MCF 10A (cell line): Measurements from ENCODE around the gene PLP1. TPM values are rescaled to one million over a fixed set of nuclear protein-coding genes. Genes with fewer than 3 reads are reported as not detected.
"Not testable (repeated sequence)": the region's sequence is repeated elsewhere in the genome, so short reads cannot be mapped to it uniquely, and the experiment has no call there.

Source experiments
- BruUV-seq: library from RNA; stranded (reverse); fragments of 400-500 nt; replicated peaks from 2 replicates; lab custom pipeline; 2021; lab: Mats Ljungman, UMichigan
- CTCF ChIA-PET: fragments of 300-600 bp; sonication (Branson Sonifier 250); formaldehyde crosslinking; extraction: SDS; loops from one replicate; lab custom pipeline; 2021; ENCODE audit warnings: antibody characterized with exemption, inconsistent platforms; lab: Yijun Ruan, JAX
- POLR2A ChIA-PET: fragments of 300-600, 350-650 bp; sonication (Branson Sonifier 250); formaldehyde crosslinking; extraction: SDS; loops from one replicate; lab custom pipeline; 2020; ENCODE audit warnings: antibody characterized with exemption, inconsistent platforms; lab: Yijun Ruan, JAX
- DNase-seq: peaks from one replicate; pipeline ENCODE4 v3.0.0-alpha.2; 2018; ENCODE audit not compliant: unreplicated experiment
- H3K27ac Mint-ChIP-seq: one replicate; pipeline ENCODE4 v1.8.0; 2022; ENCODE audit warnings: mild to moderate bottlenecking, low read depth, mixed read lengths; ENCODE audit not compliant: unreplicated experiment
- H3K27me3 Mint-ChIP-seq: one replicate; pipeline ENCODE4 v1.8.0; 2022; ENCODE audit warnings: mixed read lengths; ENCODE audit not compliant: insufficient read depth, unreplicated experiment
- H3K36me3 Mint-ChIP-seq: one replicate; pipeline ENCODE4 v1.8.0; 2022; ENCODE audit warnings: mild to moderate bottlenecking, moderate library complexity, mixed read lengths; ENCODE audit not compliant: insufficient read depth, unreplicated experiment
- H3K4me1 Mint-ChIP-seq: one replicate; pipeline ENCODE4 v1.8.0; 2022; ENCODE audit warnings: mixed read lengths; ENCODE audit not compliant: insufficient read depth, unreplicated experiment
- H3K4me3 Mint-ChIP-seq: one replicate; pipeline ENCODE4 v1.8.0; 2022; ENCODE audit warnings: mild to moderate bottlenecking, moderate library complexity, mixed read lengths; ENCODE audit not compliant: unreplicated experiment
- H3K9me3 Mint-ChIP-seq: one replicate; pipeline ENCODE4 v1.8.0; 2022; ENCODE audit warnings: mixed read lengths; ENCODE audit not compliant: unreplicated experiment
- intact Hi-C: fragments of 100-400 bp; cut with micrococcal nuclease; formaldehyde crosslinking; loops from 2 replicates; pipeline ENCODE4 v1.14.1; 2022
- total RNA-seq: library from RNA; stranded (reverse); gene quantifications from 2 replicates; pipeline ENCODE4 v1.2.3, GENCODE V29; 2022
- TF ChIP-seq, protein P1 (sequence below): fragments of 200-600 bp; IDR thresholded peaks from one replicate; pipeline ENCODE4 v1.8.0; 2022; ENCODE audit warnings: antibody characterized with exemption, mild to moderate bottlenecking; ENCODE audit not compliant: unreplicated experiment

Gene PLP1
- total RNA-seq, 1 experiment from 2014 or later: not detected

- intact Hi-C loops: no loop called here
- no TSS peak for BruUV-seq
- no peaks in the 10 kb centered on the region for H3K4me1 Mint-ChIP-seq
- TF ChIP-seq, protein P1, sequence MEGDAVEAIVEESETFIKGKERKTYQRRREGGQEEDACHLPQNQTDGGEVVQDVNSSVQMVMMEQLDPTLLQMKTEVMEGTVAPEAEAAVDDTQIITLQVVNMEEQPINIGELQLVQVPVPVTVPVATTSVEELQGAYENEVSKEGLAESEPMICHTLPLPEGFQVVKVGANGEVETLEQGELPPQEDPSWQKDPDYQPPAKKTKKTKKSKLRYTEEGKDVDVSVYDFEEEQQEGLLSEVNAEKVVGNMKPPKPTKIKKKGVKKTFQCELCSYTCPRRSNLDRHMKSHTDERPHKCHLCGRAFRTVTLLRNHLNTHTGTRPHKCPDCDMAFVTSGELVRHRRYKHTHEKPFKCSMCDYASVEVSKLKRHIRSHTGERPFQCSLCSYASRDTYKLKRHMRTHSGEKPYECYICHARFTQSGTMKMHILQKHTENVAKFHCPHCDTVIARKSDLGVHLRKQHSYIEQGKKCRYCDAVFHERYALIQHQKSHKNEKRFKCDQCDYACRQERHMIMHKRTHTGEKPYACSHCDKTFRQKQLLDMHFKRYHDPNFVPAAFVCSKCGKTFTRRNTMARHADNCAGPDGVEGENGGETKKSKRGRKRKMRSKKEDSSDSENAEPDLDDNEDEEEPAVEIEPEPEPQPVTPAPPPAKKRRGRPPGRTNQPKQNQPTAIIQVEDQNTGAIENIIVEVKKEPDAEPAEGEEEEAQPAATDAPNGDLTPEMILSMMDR: no peak
- no peak overlapping the region for H3K27ac Mint-ChIP-seq
- CTCF ChIA-PET: interaction anchor here (0.6 kb wide), 1 partner anchor 36 kb away, joined by 3 read pairs; no protein-coding TSS in a partner anchor
- POLR2A ChIA-PET: no interaction called here
- no peak for DNase-seq
- H3K27me3 Mint-ChIP-seq: peaks cover 69% of the 10 kb centered on the region
- no peaks in the 10 kb centered on the region for H3K36me3 Mint-ChIP-seq
- H3K4me3 Mint-ChIP-seq: no peak overlapping the region
- peaks cover 7% of the 10 kb centered on the region for H3K9me3 Mint-ChIP-seq
Observed at GRCh38 chrX:103754401-103754800, 22.2 kb upstream of the PLP1 start.

DNA sequence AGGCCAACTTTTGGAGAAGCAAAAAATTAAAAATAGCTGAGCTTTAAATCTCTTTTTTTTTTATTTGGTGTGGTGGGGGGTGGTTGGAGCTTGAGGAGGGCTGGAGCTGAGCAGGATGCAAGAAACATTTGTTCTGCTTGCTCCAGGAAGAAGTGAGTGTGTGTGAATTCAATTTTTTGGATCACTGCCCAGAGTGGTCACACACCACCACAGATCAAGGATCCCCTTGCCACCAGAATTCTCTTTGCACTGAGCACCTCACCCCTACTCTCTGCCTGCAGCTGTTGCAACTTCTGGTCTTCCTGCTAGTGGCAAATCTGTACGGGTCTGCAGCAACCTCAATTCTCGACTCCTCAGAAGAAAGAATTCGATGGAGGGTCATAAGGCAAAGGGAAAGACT lies 19.9 kb upstream of the PLP1 start:
- no TSS peak for BruUV-seq
- H3K36me3 Mint-ChIP-seq: no peaks in the 10 kb centered on the region
- POLR2A ChIA-PET: no interaction called here
- TF ChIP-seq, protein P1: no peak
- DNase-seq: no peak
- no peaks in the 10 kb centered on the region for H3K4me1 Mint-ChIP-seq
- no peak overlapping the region for H3K4me3 Mint-ChIP-seq
- peaks cover 67% of the 10 kb centered on the region for H3K27me3 Mint-ChIP-seq
- H3K9me3 Mint-ChIP-seq: peaks cover 7% of the 10 kb centered on the region
- H3K27ac Mint-ChIP-seq: no peak overlapping the region
- CTCF ChIA-PET: interaction anchor here (0.6 kb wide), 1 partner anchor 67 kb away, joined by 3 read pairs; no protein-coding TSS in a partner anchor
- intact Hi-C loops: no loop called here

DNA sequence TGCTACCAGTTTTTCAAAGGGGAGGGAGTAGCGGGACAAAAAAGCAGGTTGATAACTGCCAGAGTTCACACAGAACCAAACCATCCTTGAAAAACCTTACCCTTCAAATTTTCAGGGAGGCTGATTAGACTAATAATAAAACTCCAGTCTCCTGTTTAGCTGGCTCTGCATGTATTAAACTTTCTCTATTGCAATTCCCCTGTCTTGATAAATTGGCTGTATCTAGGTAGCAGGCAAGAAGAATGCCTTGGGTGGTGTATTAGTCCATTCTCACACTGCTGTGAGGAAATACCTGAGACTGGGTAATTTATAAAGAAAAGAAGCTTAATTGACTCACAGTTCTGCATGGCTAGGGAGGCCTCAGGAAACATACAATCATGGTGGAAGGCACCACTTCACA lies 18.1 kb upstream of the PLP1 start:
- no peak overlapping the region for H3K27ac Mint-ChIP-seq
- peaks cover 72% of the 10 kb centered on the region for H3K27me3 Mint-ChIP-seq
- ChIA-PET CTCF (interaction anchor here (1.0 kb wide), 1 partner anchor 12 kb away, joined by 4 read pairs; no protein-coding TSS in a partner anchor), POLR2A (interaction anchor here (0.7 kb wide), 1 partner anchor 269 kb away, joined by 3 read pairs; no protein-coding TSS in a partner anchor)
- no TSS peak for BruUV-seq
- peaks cover 7% of the 10 kb centered on the region for H3K9me3 Mint-ChIP-seq
- intact Hi-C loops: no loop called here
- TF ChIP-seq, protein P1: no peak
- H3K36me3 Mint-ChIP-seq: no peaks in the 10 kb centered on the region
- no peak overlapping the region for H3K4me3 Mint-ChIP-seq
- H3K4me1 Mint-ChIP-seq: no peaks in the 10 kb centered on the region
- no peak for DNase-seq

- POLR2A ChIA-PET, BruUV-seq, H3K4me1 Mint-ChIP-seq, H3K9me3 Mint-ChIP-seq, H3K4me3 Mint-ChIP-seq, intact Hi-C loops, H3K36me3 Mint-ChIP-seq, H3K27ac Mint-ChIP-seq, DNase-seq: not testable (repeated sequence)
- H3K27me3 Mint-ChIP-seq: peaks cover 76% of the 10 kb centered on the region
- CTCF ChIA-PET: interaction anchor here (1.2 kb wide), 1 partner anchor 10 kb away, joined by 3 read pairs; no protein-coding TSS in a partner anchor
Observed at GRCh38 chrX:103763541-103763940, 13.1 kb upstream of the PLP1 start.

DNA sequence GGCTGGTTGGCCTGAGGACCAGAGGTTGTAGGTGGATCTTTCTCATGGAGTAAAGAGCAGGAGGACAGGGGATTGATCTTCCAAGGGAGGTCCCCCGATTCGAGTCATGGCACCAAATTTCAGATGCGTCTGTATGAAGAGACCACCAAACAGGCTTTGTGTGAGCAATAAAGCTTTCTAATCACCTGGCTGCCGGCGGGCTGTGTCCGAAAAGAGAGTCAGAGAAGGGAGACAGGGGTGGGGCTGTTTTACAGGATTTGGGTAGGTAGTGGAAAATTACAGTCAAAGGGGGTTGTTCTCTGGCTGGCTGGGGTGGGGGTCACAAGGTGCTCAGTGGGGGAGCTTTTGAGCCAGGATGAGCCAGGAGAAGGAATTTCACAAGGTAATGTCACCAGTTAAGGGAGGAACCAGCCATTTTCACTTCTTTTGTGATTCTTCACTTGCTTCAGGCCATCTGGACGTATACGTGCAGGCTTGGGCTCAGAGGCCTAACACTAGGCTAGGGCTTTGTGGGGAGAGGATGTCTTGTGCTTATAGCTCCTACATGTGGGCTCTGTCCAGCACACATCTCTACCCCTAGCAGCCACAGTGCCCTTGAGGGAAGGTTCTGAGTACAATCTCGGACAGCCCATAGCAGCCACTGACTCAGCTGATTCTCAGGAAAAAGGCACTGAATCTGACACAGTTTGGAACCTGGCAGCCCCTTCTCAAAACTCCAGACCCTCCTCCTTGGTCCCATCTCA lies 9.7 kb upstream of the PLP1 start:
- H3K4me3 Mint-ChIP-seq, DNase-seq, intact Hi-C loops, CTCF ChIA-PET, H3K36me3 Mint-ChIP-seq, POLR2A ChIA-PET, H3K4me1 Mint-ChIP-seq, H3K9me3 Mint-ChIP-seq, H3K27ac Mint-ChIP-seq, BruUV-seq: not testable (repeated sequence)
- H3K27me3 Mint-ChIP-seq: peaks cover 65% of the 10 kb centered on the region
